ENCODE results near the gene POLG.

GRCh38 chr15:89328398-89329254 is 6.0 kb downstream of the POLG start:
- TF ChIP-seq CTCF (tag by site-specific recombination; IDR thresholded peaks at IDR 0.05) (no peak), SP2 (tag by site-specific recombination; IDR thresholded peaks at IDR 0.05) (no peak)
